H1 (cell line): ENCODE results near the gene SH2B2. TPM values are rescaled to one million over a fixed set of nuclear protein-coding genes. Genes with fewer than 3 reads are reported as not detected.

Source experiments
- BACH1 ChIP-seq: IDR thresholded peaks from 2 replicates; pipeline ENCODE4 v1.6.1; 2012; ENCODE audit warnings: low read length, improper control_type of control experiment
- EZH2 ChIP-seq: fragments of 200-600 bp; sonication (generic); IDR thresholded peaks from 2 replicates; pipeline ENCODE4 v1.7.1; 2012; ENCODE audit warnings: low read depth, mild to moderate bottlenecking, moderate library complexity, low read length, inconsistent platforms; ENCODE audit not compliant: severe bottlenecking
- HDAC6 ChIP-seq: IDR thresholded peaks from one replicate; pipeline ENCODE4 v1.7.1; 2012; ENCODE audit warnings: low read depth, mild to moderate bottlenecking, inconsistent platforms, low read length, moderate library complexity
- KDM1A ChIP-seq: fragments of 200-600, 300-600 bp; sonication (generic); IDR thresholded peaks from 2 replicates; pipeline ENCODE4 v1.7.1; 2016; ENCODE audit warnings: mild to moderate bottlenecking, low read length, borderline replicate concordance
- KDM5A ChIP-seq: fragments of 200-600 bp; IDR thresholded peaks from 2 replicates; pipeline ENCODE4 v1.7.1; 2012; ENCODE audit warnings: mild to moderate bottlenecking, low read length, inconsistent platforms, mixed read lengths
- SAP30 ChIP-seq: fragments of 300-600 bp; sonication (generic); IDR thresholded peaks from 2 replicates; pipeline ENCODE4 v1.7.1; 2012; ENCODE audit warnings: low read length, moderate library complexity, mild to moderate bottlenecking, inconsistent platforms; ENCODE audit not compliant: insufficient read depth, insufficient replicate concordance
- SIN3A ChIP-seq, 2 experiments: IDR thresholded peaks in 1 of 2; conservative IDR thresholded peaks in 1 of 2; 2 replicates each; pipeline ENCODE4 v1.6.1; 2011 to 2012; ENCODE audit warnings: low read length in 2 of 2, improper control_type of control experiment in 1 of 2, low read depth in 1 of 2, mild to moderate bottlenecking in 1 of 2
- SIRT6 ChIP-seq: IDR thresholded peaks from one replicate; pipeline ENCODE4 v1.7.1; 2012; ENCODE audit warnings: low read length, inconsistent platforms
- SP4 ChIP-seq: IDR thresholded peaks from 2 replicates; pipeline ENCODE4 v1.6.1; 2012; ENCODE audit warnings: low read length, inconsistent platforms
- TAF1 ChIP-seq: IDR thresholded peaks from 2 replicates; pipeline ENCODE4 v1.6.1; 2011; ENCODE audit warnings: mild to moderate bottlenecking, low read depth, low read length
- TBP ChIP-seq: IDR thresholded peaks from 2 replicates; pipeline ENCODE4 v1.6.1; 2011; ENCODE audit warnings: low read depth, low read length, improper control_type of control experiment
- polyA plus RNA-seq, 7 experiments: library from polyadenylated mRNA; depleted of rRNA in 3 of 7; stranded (reverse) in 5 of 7; unstranded in 2 of 7; fragments of >200 nt in 5 of 7; fragments of 200-250 nt in 2 of 7; gene quantifications; 1 replicate in 5 of 7; 2 replicates in 1 of 7; 4 replicates in 1 of 7; pipeline versions ENCODE4 v1.2.1 to v1.2.3, GENCODE V29; 2011 to 2013; ENCODE audit warnings: missing spikeins in 2 of 7, mixed read lengths in 2 of 7
- total RNA-seq: library from RNA; stranded (reverse); fragmentation: NEBNext Ultra II Directional; extraction: Animal tissue kit (Norgen Biotek cat#: 25700); gene quantifications from 2 replicates; pipeline ENCODE4 v1.2.1, GENCODE V29; 2021

Gene SH2B2
- total and polyA plus RNA-seq, 2 of the 8 experiments (the other 6 are each of a cell fraction or from before 2014, with no cell fraction given): 11.5 to 18.7 TPM

DNA sequence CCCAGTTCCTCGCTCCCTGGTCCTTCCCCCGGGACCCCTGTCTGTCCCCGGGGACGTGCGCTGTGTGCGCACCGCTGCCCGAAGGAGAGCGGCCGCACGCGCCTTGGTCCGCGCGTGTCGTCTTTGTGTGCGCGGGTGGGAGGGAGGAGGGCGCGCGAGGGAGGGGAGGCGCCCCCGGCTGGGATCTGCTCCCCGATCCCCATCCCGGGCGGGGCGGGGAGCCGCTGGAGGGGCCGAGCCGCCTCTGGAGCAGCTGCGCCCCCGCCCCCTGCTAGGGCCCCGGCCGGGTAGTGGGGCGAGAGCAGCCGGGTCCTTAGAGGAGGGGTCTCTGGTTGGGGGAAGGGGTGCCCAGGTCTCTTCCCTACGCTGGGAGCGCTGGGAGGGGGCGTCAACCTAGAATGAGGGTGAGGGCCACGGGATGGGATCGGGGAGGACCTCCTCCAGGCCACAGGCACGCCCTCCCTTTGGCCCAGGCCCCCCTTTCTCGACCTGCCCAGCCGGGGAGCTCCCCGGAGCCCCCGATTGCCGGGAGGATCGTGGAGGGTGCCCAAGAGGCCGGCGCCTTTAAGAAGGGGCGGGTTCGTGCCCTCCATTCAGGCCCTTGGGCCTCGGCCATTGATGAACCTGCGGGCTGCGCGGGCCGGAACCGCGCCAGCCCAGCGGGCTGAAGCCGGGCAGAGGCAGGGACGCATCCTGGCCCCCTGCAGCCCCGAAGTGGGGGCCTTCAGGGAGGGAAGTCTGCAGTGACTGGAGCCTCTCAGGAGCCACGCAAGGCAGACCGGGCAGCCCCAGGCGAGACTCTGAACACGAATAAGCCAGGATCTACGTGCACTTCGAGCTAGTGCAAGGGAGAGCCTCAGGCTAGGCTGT lies 678 bp downstream of the SH2B2 start (continued):
- no peak for TF ChIP-seq HDAC6
- no peak for TF ChIP-seq SIRT6
- TF ChIP-seq BACH1: no peak
- TF ChIP-seq KDM5A: no peak
- peak; percentile 5; the same call in 1 of the 2 replicates for TF ChIP-seq TBP
- 0 out of 4 replicates have a peak, but pooled peaks of 1 of the 2 experiments have one; percentile 31 for TF ChIP-seq SIN3A (conservative IDR thresholded peaks at IDR 0.05 in 1 of 2, IDR thresholded peaks at IDR 0.05 in 1 of 2; ENCODE audit: low read depth in 1 of 2, low read length in 2 of 2)
- TF ChIP-seq EZH2: no peak
- TF ChIP-seq SAP30: no peak
- peak; percentile 51; the same call in 1 of the 2 replicates for TF ChIP-seq SP4
- no peak for TF ChIP-seq TAF1
- no peak for TF ChIP-seq KDM1A
